GM06990 (cell line): ENCODE results near the gene HSD11B1.

Experiments
- DNase-seq: peaks from one replicate; pipeline ENCODE4 v3.0.0-alpha.2; 2011; ENCODE audit not compliant: insufficient read length; ENCODE audit errors: extremely low read depth
- H3K27me3 ChIP-seq: replicated peaks from 2 replicates; pipeline ENCODE4 v1.6.0; 2011; ENCODE audit warnings: low read length; ENCODE audit not compliant: control insufficient read depth, insufficient read depth
- H3K36me3 ChIP-seq: 2 replicates; pipeline ENCODE4 v1.5.1; 2011; ENCODE audit warnings: low read length; ENCODE audit not compliant: control insufficient read depth, insufficient read depth
- H3K4me3 ChIP-seq: replicated peaks from 2 replicates; pipeline ENCODE4 v1.5.1; 2011; ENCODE audit warnings: low read depth, mild to moderate bottlenecking, control low read depth, low read length
- CTCF ChIP-seq: IDR thresholded peaks from 2 replicates; pipeline ENCODE4 v1.5.1; 2011; ENCODE audit warnings: low read length, control low read depth, mild to moderate bottlenecking, inconsistent platforms; ENCODE audit not compliant: insufficient read depth, poor library complexity, severe bottlenecking

The HSD11B1 gene

DNA sequence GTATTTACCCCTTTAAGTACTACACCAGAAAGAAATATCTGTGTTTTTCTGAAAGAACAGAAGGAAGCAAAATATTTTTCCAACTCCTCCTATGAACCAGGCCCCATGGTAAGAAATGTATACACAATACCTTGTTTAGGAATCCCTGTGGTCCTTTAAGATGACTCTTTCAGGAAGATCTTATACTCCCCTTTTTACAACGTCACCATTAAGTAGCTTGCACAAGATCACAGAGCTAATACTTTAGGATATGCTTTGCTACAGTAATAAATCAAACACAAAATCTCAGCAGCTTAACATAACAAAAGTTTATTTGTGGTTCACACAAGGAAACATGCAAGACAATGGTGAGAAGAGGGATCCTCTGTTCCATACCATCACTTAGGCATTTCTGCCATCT is 43.6 kb upstream of the HSD11B1 start:
- TF ChIP-seq CTCF, result no peak
- no peak overlapping the region for H3K4me3 ChIP-seq
- no peaks in the 10 kb centered on the region; the same call in 1 of the 2 replicates for H3K27me3 ChIP-seq
- DNase-seq, result no peak
- H3K36me3 ChIP-seq, result no peaks in the 10 kb centered on the region

- Histone ChIP-seq H3K27me3 (no peaks in the 10 kb centered on the region), H3K36me3 (no peaks in the 10 kb centered on the region), H3K4me3 (no peak overlapping the region)
- TF ChIP-seq CTCF, result no peak
- DNase-seq, result no peak
These were observed 41.7 kb upstream of the HSD11B1 start for GRCh38 chr1:209662879-209663327.

DNA sequence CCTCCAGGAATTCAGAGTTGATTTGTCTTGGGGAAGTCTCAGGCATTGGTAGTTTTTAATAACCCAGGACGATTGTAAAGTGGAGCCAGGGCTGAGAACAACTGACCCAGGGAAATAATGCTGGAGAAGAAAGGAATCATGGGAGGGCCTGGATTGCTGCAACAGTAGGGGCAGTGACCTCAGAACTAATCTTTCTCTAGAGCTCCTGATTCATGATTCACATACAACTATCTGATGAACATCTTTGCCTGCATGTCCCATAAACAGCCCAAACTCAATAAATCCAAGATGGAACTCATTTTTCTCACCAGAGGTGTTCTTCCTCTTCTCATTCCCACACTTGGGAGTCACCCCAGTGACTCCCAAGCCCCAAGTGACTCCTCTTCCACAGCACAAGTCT is 37.5 kb upstream of the HSD11B1 start:
- TF ChIP-seq CTCF, result no peak
- H3K27me3 ChIP-seq, result no peaks in the 10 kb centered on the region
- DNase-seq, result no peak
- no peak overlapping the region for H3K4me3 ChIP-seq
- H3K36me3 ChIP-seq, result no peaks in the 10 kb centered on the region

DNA sequence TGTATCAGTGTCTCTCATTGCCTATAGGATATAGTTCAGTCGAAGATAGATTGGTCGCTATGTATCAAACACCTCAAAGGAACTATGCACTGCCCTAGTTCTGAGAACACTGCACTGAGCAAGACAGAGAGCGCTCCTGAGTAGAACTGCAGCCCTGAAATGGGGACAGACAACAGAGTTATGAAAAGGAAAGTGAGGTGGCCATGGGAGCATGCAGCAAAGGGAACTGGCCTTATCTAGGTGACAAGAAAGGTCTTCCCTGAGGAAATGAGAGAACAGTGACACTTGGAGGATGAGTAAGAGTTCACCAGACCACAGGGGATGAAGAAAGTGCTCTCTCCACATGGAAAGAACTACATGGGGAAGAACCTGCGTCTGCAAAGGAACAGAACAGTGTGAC is 36.9 kb upstream of the HSD11B1 start:
- DNase-seq, result no peak
- Histone ChIP-seq H3K4me3 (no peak overlapping the region), H3K36me3 (no peaks in the 10 kb centered on the region), H3K27me3 (no peaks in the 10 kb centered on the region)
- no peak for TF ChIP-seq CTCF

DNA sequence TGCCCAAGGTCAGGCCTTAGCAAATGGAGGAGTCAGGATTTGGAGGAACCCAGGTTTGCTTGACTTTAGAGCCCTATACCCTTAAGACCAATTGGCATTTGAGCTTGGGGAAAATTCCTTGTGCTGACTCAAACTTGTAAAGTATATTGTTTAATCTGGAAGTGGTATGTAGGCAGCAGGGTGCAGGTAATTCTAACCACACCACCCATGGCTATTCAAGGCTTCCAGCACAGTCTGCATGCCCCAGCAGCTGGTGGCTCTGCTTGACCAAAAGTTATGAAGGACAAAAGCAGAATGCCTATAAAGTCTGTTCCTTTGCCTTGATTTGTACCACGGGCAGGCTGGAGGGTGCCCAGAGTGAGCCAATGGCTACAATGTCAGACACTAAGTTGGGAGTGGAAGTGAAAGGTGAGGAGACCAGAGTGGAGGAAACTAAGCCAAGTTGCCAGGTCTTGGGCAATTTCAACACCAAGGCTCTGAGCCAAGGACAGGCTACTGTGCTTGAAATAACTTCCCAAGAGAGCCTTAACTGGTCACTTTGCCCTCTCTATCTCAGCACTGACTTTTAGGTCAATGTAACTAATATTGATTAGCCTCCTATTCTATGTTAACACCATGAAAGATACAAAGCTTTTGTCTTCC is 34.1 kb upstream of the HSD11B1 start:
- H3K27me3 ChIP-seq, result no peaks in the 10 kb centered on the region
- DNase-seq, result no peak

More for the DNA sequence above, 34.1 kb upstream of the HSD11B1 start:
- no peak for TF ChIP-seq CTCF
- H3K36me3 ChIP-seq, result no peaks in the 10 kb centered on the region
- no peak overlapping the region for H3K4me3 ChIP-seq
